ENCODE measurements around the gene MEX3A. TPM values are rescaled to one million over a fixed set of nuclear protein-coding genes. Genes with fewer than 3 reads are reported as not detected.
A peak's percentile ranks its signal among the peaks of the same experiment; 100 is the strongest.

MEX3A gene
- total RNA-seq, 1 experiment from 2014 or later: 6.1 TPM

DNA sequence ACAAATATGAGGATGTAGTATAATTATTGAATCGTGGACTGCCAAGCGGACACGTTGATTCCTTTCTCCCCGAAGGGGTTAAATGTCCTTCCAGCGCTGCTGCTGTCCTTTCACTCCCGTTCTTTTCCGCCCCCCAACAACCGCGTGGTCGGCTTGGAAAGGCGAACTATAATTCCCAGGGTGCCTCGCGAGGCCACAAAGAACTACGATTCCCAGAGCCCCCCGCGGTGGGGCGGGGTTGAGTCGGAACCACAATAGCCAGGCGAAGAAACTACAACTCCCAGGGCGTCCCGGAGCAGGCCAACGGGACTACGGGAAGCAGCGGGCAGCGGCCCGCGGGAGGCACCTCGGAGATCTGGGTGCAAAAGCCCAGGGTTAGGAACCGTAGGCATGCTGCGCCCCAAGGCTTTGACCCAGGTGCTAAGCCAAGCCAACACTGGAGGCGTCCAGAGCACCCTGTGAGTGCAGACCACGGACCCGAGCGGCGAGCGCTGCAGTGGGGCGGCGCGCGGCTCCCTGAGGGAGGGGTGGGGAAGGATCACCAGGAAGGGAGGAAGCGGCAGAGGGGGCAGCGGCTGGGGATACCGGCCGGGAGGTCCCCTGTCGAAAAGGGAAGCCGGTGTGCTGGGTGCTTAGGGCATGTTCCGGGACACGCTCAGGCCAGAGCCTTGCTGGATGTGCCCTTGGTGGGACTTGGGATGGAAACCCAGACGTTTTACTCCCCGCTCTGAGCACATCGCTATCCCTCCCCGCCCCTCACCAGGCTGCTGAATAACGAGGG lies 27.6 kb downstream of the MEX3A start, which contains the start of gene LAMTOR2:
TSS of gene LAMTOR2 (plus strand) at position 283 of the 781 bp plus-strand sequence. CDS start at position 391, 108 bp downstream.
- no TSS peak for BruUV-seq (replicated peaks)
- Histone ChIP-seq H3K27me3 (ENCODE audit: insufficient read depth, low read length) (no peaks in the 10 kb centered on the region), H3K36me3 (ENCODE audit: control insufficient read depth in 1 of 2, insufficient read depth in 2 of 2, low read length in 2 of 2) (peaks cover 0 to 4% of the 10 kb centered on the region in 2 experiments; a peak in 2 of 4 replicates), H3K9ac (ENCODE audit: low read length) (peak within 1 kb of the TSS; percentile 94), H3K27ac (ENCODE audit: low read depth, low read length) (peak within 1 kb of the TSS; percentile 92), H3K9me2 (ENCODE audit: insufficient read depth) (no peaks in the 10 kb centered on the region), H3K4me3 (replicated peaks in 1 of 2; ENCODE audit: low read depth in 1 of 2, low read length in 2 of 2) (peak within 1 kb of the TSS; percentile 89 to 95), H3K4me2 (ENCODE audit: low read length) (peak within 1 kb of the TSS; percentile 100), H3K79me2 (ENCODE audit: insufficient read depth, low read length) (peaks cover 33% of the 10 kb centered on the region), H2AFZ (ENCODE audit: low read depth, low read length, poor library complexity, severe bottlenecking) (no peak within 1 kb of the TSS), H3K9me3 (ENCODE audit: control insufficient read depth in 1 of 2, insufficient read depth in 1 of 2, low read depth in 1 of 2, low read length in 2 of 2) (no peaks in the 10 kb centered on the region), H4K20me1 (ENCODE audit: insufficient read depth) (no peaks in the 10 kb centered on the region), H3K4me1 (ENCODE audit: control insufficient read depth in 1 of 2, insufficient read depth in 2 of 2, low read length in 2 of 2) (peaks cover 6 to 24% of the 10 kb centered on the region in 2 experiments; a peak in 3 of 4 replicates)
- POLR2A ChIA-PET: interaction anchor here (0.7 kb wide), 1 partner anchor 12 kb away, joined by 4 read pairs; no protein-coding TSS in a partner anchor
- ATAC-seq: peak; percentile 78
- RAD21 ChIA-PET (ENCODE audit: low non-redundant PET in 1 of 2, low total read pairs in 2 of 2, uncharacterized antibody in 2 of 2, unreplicated experiment in 2 of 2): no interaction called here
- peak; percentile 94 for DNase-seq (ENCODE audit: low read depth, low spot score)
- CTCF ChIA-PET: interaction anchor here (2.6 kb wide), 1 partner anchor 12 kb away, joined by 8 read pairs; no protein-coding TSS in a partner anchor
- intact Hi-C loops (cut with micrococcal nuclease): loop anchor here (2.0 to 5.0 kb wide), 2 partner anchors 34 to 112 kb away; partner anchors contain the start of genes RXFP4 and SSR2
- TF ChIP-seq YY1 (IDR thresholded peaks at IDR 0.05; ENCODE audit: extremely low read depth, insufficient replicate concordance, low read depth, low read length) (peak; percentile 78), EZH2 (IDR thresholded peaks at IDR 0.05) (no peak), FOSL1 (IDR thresholded peaks at IDR 0.05; ENCODE audit: low read depth) (no peak), CBX3 (IDR thresholded peaks at IDR 0.05; ENCODE audit: low read depth) (no peak), POLR2AphosphoS5 (IDR thresholded peaks at IDR 0.05; ENCODE audit: low read depth, low read length) (peak; percentile 80), ATF3 (IDR thresholded peaks at IDR 0.05) (no peak), EGR1 (IDR thresholded peaks at IDR 0.05; ENCODE audit: low read depth) (no peak), CEBPB (IDR thresholded peaks at IDR 0.05; ENCODE audit: low read depth) (no peak), MAX (IDR thresholded peaks at IDR 0.05) (no peak), SIN3A (IDR thresholded peaks at IDR 0.05; ENCODE audit: low read depth) (no peak), REST (IDR thresholded peaks at IDR 0.05; ENCODE audit: low read depth) (no peak), ZFX (IDR thresholded peaks at IDR 0.05) (peak; percentile 71), TCF7L2 (IDR thresholded peaks at IDR 0.05; ENCODE audit: borderline replicate concordance, extremely low read depth, insufficient read depth, insufficient read length) (peak; percentile 92), ZNF274 (IDR thresholded peaks at IDR 0.05; ENCODE audit: low read depth, low read length) (no peak), SRF (IDR thresholded peaks at IDR 0.05; ENCODE audit: low read depth) (no peak), POLR2A (IDR thresholded peaks at IDR 0.05; ENCODE audit: borderline replicate concordance, extremely low read depth, insufficient read depth, insufficient read length) (peak; percentile 76)
- TF ChIP-seq, protein P1, sequence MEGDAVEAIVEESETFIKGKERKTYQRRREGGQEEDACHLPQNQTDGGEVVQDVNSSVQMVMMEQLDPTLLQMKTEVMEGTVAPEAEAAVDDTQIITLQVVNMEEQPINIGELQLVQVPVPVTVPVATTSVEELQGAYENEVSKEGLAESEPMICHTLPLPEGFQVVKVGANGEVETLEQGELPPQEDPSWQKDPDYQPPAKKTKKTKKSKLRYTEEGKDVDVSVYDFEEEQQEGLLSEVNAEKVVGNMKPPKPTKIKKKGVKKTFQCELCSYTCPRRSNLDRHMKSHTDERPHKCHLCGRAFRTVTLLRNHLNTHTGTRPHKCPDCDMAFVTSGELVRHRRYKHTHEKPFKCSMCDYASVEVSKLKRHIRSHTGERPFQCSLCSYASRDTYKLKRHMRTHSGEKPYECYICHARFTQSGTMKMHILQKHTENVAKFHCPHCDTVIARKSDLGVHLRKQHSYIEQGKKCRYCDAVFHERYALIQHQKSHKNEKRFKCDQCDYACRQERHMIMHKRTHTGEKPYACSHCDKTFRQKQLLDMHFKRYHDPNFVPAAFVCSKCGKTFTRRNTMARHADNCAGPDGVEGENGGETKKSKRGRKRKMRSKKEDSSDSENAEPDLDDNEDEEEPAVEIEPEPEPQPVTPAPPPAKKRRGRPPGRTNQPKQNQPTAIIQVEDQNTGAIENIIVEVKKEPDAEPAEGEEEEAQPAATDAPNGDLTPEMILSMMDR (IDR thresholded peaks at IDR 0.05 in 2 of 3, conservative IDR thresholded peaks at IDR 0.05 in 1 of 3; ENCODE audit: borderline replicate concordance in 1 of 3, insufficient read depth in 1 of 3, low read depth in 2 of 3, low read length in 2 of 3): no peak
- TF ChIP-seq, protein P2, sequence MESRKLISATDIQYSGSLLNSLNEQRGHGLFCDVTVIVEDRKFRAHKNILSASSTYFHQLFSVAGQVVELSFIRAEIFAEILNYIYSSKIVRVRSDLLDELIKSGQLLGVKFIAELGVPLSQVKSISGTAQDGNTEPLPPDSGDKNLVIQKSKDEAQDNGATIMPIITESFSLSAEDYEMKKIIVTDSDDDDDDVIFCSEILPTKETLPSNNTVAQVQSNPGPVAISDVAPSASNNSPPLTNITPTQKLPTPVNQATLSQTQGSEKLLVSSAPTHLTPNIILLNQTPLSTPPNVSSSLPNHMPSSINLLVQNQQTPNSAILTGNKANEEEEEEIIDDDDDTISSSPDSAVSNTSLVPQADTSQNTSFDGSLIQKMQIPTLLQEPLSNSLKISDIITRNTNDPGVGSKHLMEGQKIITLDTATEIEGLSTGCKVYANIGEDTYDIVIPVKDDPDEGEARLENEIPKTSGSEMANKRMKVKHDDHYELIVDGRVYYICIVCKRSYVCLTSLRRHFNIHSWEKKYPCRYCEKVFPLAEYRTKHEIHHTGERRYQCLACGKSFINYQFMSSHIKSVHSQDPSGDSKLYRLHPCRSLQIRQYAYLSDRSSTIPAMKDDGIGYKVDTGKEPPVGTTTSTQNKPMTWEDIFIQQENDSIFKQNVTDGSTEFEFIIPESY (IDR thresholded peaks at IDR 0.05; ENCODE audit: extremely low read depth, insufficient replicate concordance, low read length): peak; percentile 89
